T-cell (primary cell): Measurements from ENCODE around the gene RASSF10. TPM values are rescaled to one million over a fixed set of nuclear protein-coding genes. Genes with fewer than 3 reads are reported as not detected.
A peak's percentile ranks its signal among the peaks of the same experiment; 100 is the strongest.

ENCODE experiments used
- ATAC-seq, 4 experiments: fragments of 200-7000 bp in 3 of 4; fragments of 150-1000 bp in 1 of 4; cut with Tn5 transposase; replicated peaks in 1 of 4; 1 replicate in 3 of 4; 2 replicates in 1 of 4; pipeline ENCODE4 v1.10.0; 2021; ENCODE audit warnings: moderate library complexity in 3 of 4, mild to moderate bottlenecking in 2 of 4, moderate number of reproducible peaks in 1 of 4
- CTCF ChIA-PET, 2 donors: fragments of 300-600 bp; sonication (Branson Sonifier 250); formaldehyde crosslinking; loops; one replicate each; lab custom pipeline; 2022; ENCODE audit warnings: antibody characterized with exemption in 2 of 2; lab: Charles Lee
- POLR2A ChIA-PET, 2 donors: fragments of 300-600 bp; sonication (Branson Sonifier 250); formaldehyde crosslinking; loops; one replicate each; lab custom pipeline; 2022; ENCODE audit warnings: antibody characterized with exemption in 2 of 2; lab: Charles Lee
- DNase-seq, 35 experiments: peaks; one replicate each; pipeline versions ENCODE4 v3.0.0 to v3.0.0-alpha.2; 2013 to 2023
- H3K27ac ChIP-seq: one replicate; pipeline ENCODE4 v1.5.1; 2013; ENCODE audit warnings: low read length
- H3K27me3 ChIP-seq, 2 experiments: replicated peaks in 1 of 2; 1 replicate in 1 of 2; 2 replicates in 1 of 2; pipeline versions ENCODE4 v1.6.1 to v1.7.0; 2013; ENCODE audit warnings: low read length in 1 of 2, mixed read lengths in 1 of 2; ENCODE audit not compliant: control insufficient read depth in 2 of 2, insufficient read depth in 2 of 2; ENCODE audit errors: extremely low read depth in 1 of 2
- H3K36me3 ChIP-seq, 2 donors: 1 replicate in 1 of 2; 2 replicates in 1 of 2; pipeline versions ENCODE4 v1.6.1 to v1.7.0; 2013; ENCODE audit warnings: low read length in 1 of 2; ENCODE audit not compliant: control insufficient read depth in 2 of 2, insufficient read depth in 1 of 2; ENCODE audit errors: extremely low read depth in 1 of 2
- H3K4me1 ChIP-seq, 2 experiments: 1 replicate in 1 of 2; 2 replicates in 1 of 2; pipeline versions ENCODE4 v1.6.1 to v1.7.0; 2013; ENCODE audit warnings: low read length in 2 of 2, mixed read lengths in 1 of 2; ENCODE audit not compliant: insufficient read depth in 2 of 2, control insufficient read depth in 1 of 2; ENCODE audit errors: extremely low read depth in 1 of 2
- H3K4me3 ChIP-seq, 2 donors: 1 replicate in 1 of 2; 2 replicates in 1 of 2; pipeline versions ENCODE4 v1.5.1 to v1.7.0; 2013; ENCODE audit warnings: mild to moderate bottlenecking in 2 of 2, low read length in 1 of 2, moderate library complexity in 1 of 2; ENCODE audit not compliant: control insufficient read depth in 1 of 2; ENCODE audit errors: extremely low read depth in 1 of 2
- H3K9me3 ChIP-seq: 2 replicates; pipeline ENCODE4 v1.7.0; 2013
- H3K27ac Mint-ChIP-seq, 2 donors: one replicate each; pipeline ENCODE4 v1.8.0; 2020 to 2021; ENCODE audit warnings: mild to moderate bottlenecking in 2 of 2, mixed read lengths in 2 of 2
- H3K27me3 Mint-ChIP-seq, 2 donors: one replicate each; pipeline ENCODE4 v1.8.0; 2021 to 2022; ENCODE audit warnings: mixed read lengths in 2 of 2
- H3K36me3 Mint-ChIP-seq: one replicate; pipeline ENCODE4 v1.8.0; 2021; ENCODE audit warnings: mixed read lengths
- H3K4me1 Mint-ChIP-seq, 3 donors: one replicate each; pipeline ENCODE4 v1.8.0; 2020 to 2022; ENCODE audit warnings: mixed read lengths in 3 of 3, mild to moderate bottlenecking in 1 of 3
- H3K4me3 Mint-ChIP-seq, 3 donors: one replicate each; pipeline ENCODE4 v1.8.0; 2020 to 2022; ENCODE audit warnings: mild to moderate bottlenecking in 3 of 3, mixed read lengths in 3 of 3, moderate library complexity in 3 of 3
- H3K9me3 Mint-ChIP-seq, 3 donors: one replicate each; pipeline ENCODE4 v1.8.0; 2020 to 2022; ENCODE audit warnings: mixed read lengths in 3 of 3
- WGBS: methylation state at CpG from one replicate; pipeline ENCODE4 v1.1.5; 2013; ENCODE audit warnings: missing lambda C conversion rate; ENCODE audit not compliant: insufficient coverage; 5-methylcytosine and 5-hydroxymethylcytosine counted together
- total RNA-seq, 35 experiments: library from RNA in 6 of 35; stranded (reverse) in 6 of 35; fragments of 120-200 nt in 1 of 35; gene quantifications; one replicate each; pipeline versions ENCODE4 v1.2.1 to v1.2.4 and lab custom pipeline; 2013 to 2026

RASSF10 gene
- total RNA-seq, 5 donors from 2014 or later (not counting 1 experiment from before 2014, with no cell fraction given), result not detected

- peaks cover 0 to 3% of the 10 kb centered on the region in 2 experiments for H3K4me1 ChIP-seq
- Mint-ChIP-seq H3K9me3 (no peaks in the 10 kb centered on the region), H3K4me3 (no peak overlapping the region), H3K27ac (no peak overlapping the region), H3K36me3 (no peaks in the 10 kb centered on the region), H3K27me3 (peaks cover 52 to 67% of the 10 kb centered on the region in 2 donors), H3K4me1 (peaks cover 2 to 9% (median 5%) of the 10 kb centered on the region in 3 donors)
- H3K27ac ChIP-seq, result no peak overlapping the region
- ATAC-seq, result no peak
- no peak for DNase-seq
- no peaks in the 10 kb centered on the region for H3K36me3 ChIP-seq
- CTCF ChIA-PET, result no interaction called here
- no peak overlapping the region for H3K4me3 ChIP-seq
- H3K9me3 ChIP-seq, result no peaks in the 10 kb centered on the region
- peaks cover 20 to 33% of the 10 kb centered on the region in 2 experiments for H3K27me3 ChIP-seq
- WGBS, result 66% methylated on average over 5 of the region's 9 CpGs
- POLR2A ChIA-PET, result no interaction called here
Observed at GRCh38 chr11:13012056-13012661, 3.0 kb downstream of the RASSF10 start.

GRCh38 chr11:13013054-13013488 is 4.0 kb downstream of the RASSF10 start:
- Mint-ChIP-seq H3K4me1 (peaks cover 2 to 9% (median 5%) of the 10 kb centered on the region in 3 donors), H3K27me3 (peaks cover 44 to 59% of the 10 kb centered on the region in 2 donors), H3K27ac (no peak overlapping the region), H3K4me3 (no peak overlapping the region), H3K36me3 (no peaks in the 10 kb centered on the region), H3K9me3 (no peaks in the 10 kb centered on the region)
- H3K36me3 ChIP-seq, result no peaks in the 10 kb centered on the region
- no peaks in the 10 kb centered on the region for H3K9me3 ChIP-seq
- ChIA-PET CTCF (no interaction called here), POLR2A (no interaction called here)
- ATAC-seq (no peak), DNase-seq (no peak)
- peaks cover 14 to 35% of the 10 kb centered on the region in 2 experiments for H3K27me3 ChIP-seq
- H3K4me3 ChIP-seq, result no peak overlapping the region
- 19% methylated on average over 2 of the region's 7 CpGs for WGBS
- H3K4me1 ChIP-seq, result peaks cover 0 to 3% of the 10 kb centered on the region in 2 experiments
- H3K27ac ChIP-seq, result no peak overlapping the region

GRCh38 chr11:13015753-13016152 is 6.6 kb downstream of the RASSF10 start:
- Histone ChIP-seq H3K4me3 (no peak overlapping the region), H3K27me3 (peaks cover 11% of the 10 kb centered on the region in 2 experiments), H3K9me3 (no peaks in the 10 kb centered on the region), H3K4me1 (no peaks in the 10 kb centered on the region), H3K27ac (no peak overlapping the region), H3K36me3 (no peaks in the 10 kb centered on the region)
- ATAC-seq (no peak), DNase-seq (no peak)
- WGBS, result 56% methylated on average over 4 of the region's 6 CpGs
- Mint-ChIP-seq H3K4me3 (no peak overlapping the region), H3K4me1 (peaks cover 0 to 4% (median 2%) of the 10 kb centered on the region in 3 donors), H3K9me3 (no peaks in the 10 kb centered on the region), H3K27me3 (peaks cover 42 to 47% of the 10 kb centered on the region in 2 donors), H3K36me3 (no peaks in the 10 kb centered on the region), H3K27ac (no peak overlapping the region)
- CTCF ChIA-PET, result interaction anchor here in 1 of 2 donors (0.8 kb wide), 1 partner anchor 367 kb away, joined by 4 read pairs; no protein-coding TSS in a partner anchor
- POLR2A ChIA-PET, result no interaction called here

- Mint-ChIP-seq H3K27me3 (peaks cover 37 to 41% of the 10 kb centered on the region in 2 donors), H3K4me1 (peaks cover 0 to under 1% (median 0%) of the 10 kb centered on the region in 3 donors), H3K36me3 (no peaks in the 10 kb centered on the region), H3K9me3 (no peaks in the 10 kb centered on the region), H3K4me3 (no peak overlapping the region), H3K27ac (no peak overlapping the region)
- peak in 1 of 35 experiments; percentile 9 for DNase-seq
- H3K9me3 ChIP-seq, result no peaks in the 10 kb centered on the region
- no peak for ATAC-seq
- peaks cover 7 to 8% of the 10 kb centered on the region in 2 experiments for H3K27me3 ChIP-seq
- H3K36me3 ChIP-seq, result no peaks in the 10 kb centered on the region
- no peak overlapping the region for H3K4me3 ChIP-seq
- no peak overlapping the region for H3K27ac ChIP-seq
- no peaks in the 10 kb centered on the region for H3K4me1 ChIP-seq
- ChIA-PET POLR2A (no interaction called here), CTCF (interaction anchor here in 1 of 2 donors (0.8 kb wide), 1 partner anchor 366 kb away, joined by 4 read pairs; no protein-coding TSS in a partner anchor)
Observed at GRCh38 chr11:13016415-13016814, 7.3 kb downstream of the RASSF10 start.

- Histone ChIP-seq H3K4me3 (no peak overlapping the region), H3K27ac (no peak overlapping the region), H3K4me1 (no peaks in the 10 kb centered on the region), H3K27me3 (peaks cover 2% of the 10 kb centered on the region in 2 experiments), H3K36me3 (no peaks in the 10 kb centered on the region), H3K9me3 (no peaks in the 10 kb centered on the region)
- Mint-ChIP-seq H3K4me3 (no peak overlapping the region), H3K27me3 (peaks cover 31 to 33% of the 10 kb centered on the region in 2 donors), H3K4me1 (no peaks in the 10 kb centered on the region), H3K9me3 (no peaks in the 10 kb centered on the region), H3K36me3 (no peaks in the 10 kb centered on the region), H3K27ac (no peak overlapping the region)
- CTCF ChIA-PET, result interaction anchor here in 1 of 2 donors (0.6 kb wide), 1 partner anchor 198 kb away, joined by 5 read pairs; no protein-coding TSS in a partner anchor
- ATAC-seq, result no peak
- no peak for DNase-seq
- WGBS, result no CpG with 5 or more reads among the region's 4 CpGs
- POLR2A ChIA-PET, result no interaction called here
Observed at GRCh38 chr11:13019313-13019712, 10.2 kb downstream of the RASSF10 start.

- WGBS, result 100% methylated on average over 2 of the region's 5 CpGs
- Histone ChIP-seq H3K27ac (no peak overlapping the region), H3K27me3 (peaks cover 0 to 7% of the 10 kb centered on the region in 2 experiments), H3K4me3 (no peak overlapping the region), H3K9me3 (no peaks in the 10 kb centered on the region), H3K36me3 (no peaks in the 10 kb centered on the region), H3K4me1 (no peaks in the 10 kb centered on the region)
- Mint-ChIP-seq H3K36me3 (no peaks in the 10 kb centered on the region), H3K9me3 (no peaks in the 10 kb centered on the region), H3K4me1 (no peaks in the 10 kb centered on the region), H3K27ac (no peak overlapping the region), H3K27me3 (peaks cover 16 to 18% of the 10 kb centered on the region in 2 donors), H3K4me3 (no peak overlapping the region)
- no peak for ATAC-seq
- no peak for DNase-seq
- ChIA-PET CTCF (no interaction called here), POLR2A (interaction anchor here in 1 of 2 donors (0.6 kb wide), 1 partner anchor 1138 kb away, joined by 4 read pairs; no protein-coding TSS in a partner anchor)
Observed at GRCh38 chr11:13023423-13023822, 14.3 kb downstream of the RASSF10 start.
